Body of pancreas (tissue), 4 donors: ENCODE results near the gene THADA. TPM values are rescaled to one million over a fixed set of nuclear protein-coding genes. Genes with fewer than 3 reads are reported as not detected.

Experiments
- ATAC-seq: fragments of 150-250 bp; one replicate; pipeline ENCODE4 v1.9.1; 2016
- DNase-seq, 4 donors: peaks; one replicate each; pipeline ENCODE4 v3.0.0-alpha.2; 2019
- H3K27ac ChIP-seq, 4 donors: fragments of 200-600 bp; sonication (generic); 1 replicate in 3 of 4; 2 replicates in 1 of 4; pipeline versions ENCODE4 v1.5.1 to v1.6.1; 2016 to 2019; ENCODE audit warnings: mild to moderate bottlenecking in 1 of 4, mixed read lengths in 1 of 4, moderate library complexity in 1 of 4
- H3K27me3 ChIP-seq, 2 donors: fragments of 200-600 bp; sonication (generic); one replicate each; pipeline ENCODE4 v1.6.0; 2016; ENCODE audit warnings: mild to moderate bottlenecking in 1 of 2
- H3K36me3 ChIP-seq, 2 donors: fragments of 200-600 bp; sonication (generic); replicated peaks in 1 of 2; 2 replicates each; pipeline ENCODE4 v1.5.1; 2016; ENCODE audit warnings: low read depth in 2 of 2; ENCODE audit not compliant: insufficient read depth in 1 of 2
- H3K4me1 ChIP-seq: fragments of 200-600 bp; sonication (generic); one replicate; pipeline ENCODE4 v1.6.0; 2016
- H3K4me3 ChIP-seq, 2 donors: fragments of 200-600 bp; sonication (generic); 1 replicate in 1 of 2; 2 replicates in 1 of 2; pipeline ENCODE4 v1.5.1; 2016 to 2019
- H3K9me3 ChIP-seq, 3 donors: fragments of 200-600 bp; sonication (generic); 1 replicate in 2 of 3; 2 replicates in 1 of 3; pipeline ENCODE4 v1.5.1; 2016
- POLR2A ChIP-seq, 3 donors: fragments of 450-650 bp; IDR thresholded peaks; one replicate each; pipeline ENCODE4 v1.6.1; 2016; ENCODE audit warnings: antibody characterized with exemption in 3 of 3, mild to moderate bottlenecking in 2 of 3
- WGBS, 2 donors: methylation state at CpG; one replicate each; pipeline ENCODE4 v1.1.5; 2017; 5-methylcytosine and 5-hydroxymethylcytosine counted together
- intact Hi-C: fragments of 100-400 bp; cut with DNase I; formaldehyde crosslinking; loops from one replicate; pipeline ENCODE4 v1.15.1; 2023
- total RNA-seq, 2 donors: library from RNA; depleted of rRNA; stranded (reverse); fragments of >200 nt; gene quantifications; one replicate each; pipeline ENCODE4 v1.1.0, GENCODE V29; 2016
- TF ChIP-seq, protein P1 (sequence below), 7 experiments: fragments of 450-650 bp in 4 of 7; fragments of 200-600 bp in 3 of 7; sonication (generic) in 3 of 7; IDR thresholded peaks; one replicate each; pipeline ENCODE4 v1.5.1; 2016 to 2019; ENCODE audit warnings: antibody characterized with exemption in 7 of 7

The THADA gene
- total RNA-seq, 2 donors from 2014 or later: 27.5 to 41.9 TPM

GRCh38 chr2:43348908-43349661 lies 246.8 kb downstream of the THADA start:
- TF ChIP-seq POLR2A (IDR thresholded peaks at IDR 0.05): no peak
- TF ChIP-seq, protein P1, sequence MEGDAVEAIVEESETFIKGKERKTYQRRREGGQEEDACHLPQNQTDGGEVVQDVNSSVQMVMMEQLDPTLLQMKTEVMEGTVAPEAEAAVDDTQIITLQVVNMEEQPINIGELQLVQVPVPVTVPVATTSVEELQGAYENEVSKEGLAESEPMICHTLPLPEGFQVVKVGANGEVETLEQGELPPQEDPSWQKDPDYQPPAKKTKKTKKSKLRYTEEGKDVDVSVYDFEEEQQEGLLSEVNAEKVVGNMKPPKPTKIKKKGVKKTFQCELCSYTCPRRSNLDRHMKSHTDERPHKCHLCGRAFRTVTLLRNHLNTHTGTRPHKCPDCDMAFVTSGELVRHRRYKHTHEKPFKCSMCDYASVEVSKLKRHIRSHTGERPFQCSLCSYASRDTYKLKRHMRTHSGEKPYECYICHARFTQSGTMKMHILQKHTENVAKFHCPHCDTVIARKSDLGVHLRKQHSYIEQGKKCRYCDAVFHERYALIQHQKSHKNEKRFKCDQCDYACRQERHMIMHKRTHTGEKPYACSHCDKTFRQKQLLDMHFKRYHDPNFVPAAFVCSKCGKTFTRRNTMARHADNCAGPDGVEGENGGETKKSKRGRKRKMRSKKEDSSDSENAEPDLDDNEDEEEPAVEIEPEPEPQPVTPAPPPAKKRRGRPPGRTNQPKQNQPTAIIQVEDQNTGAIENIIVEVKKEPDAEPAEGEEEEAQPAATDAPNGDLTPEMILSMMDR (IDR thresholded peaks at IDR 0.05): no peak
- 55 to 79% methylated on average over 1 of the region's 1 CpG for WGBS, 2 donors
- ATAC-seq: peak; percentile 34
- Histone ChIP-seq H3K36me3 (no peaks in the 10 kb centered on the region), H3K9me3 (no peaks in the 10 kb centered on the region), H3K27ac (peak overlapping the region in 1 of 4 donors; percentile 3), H3K27me3 (no peaks in the 10 kb centered on the region), H3K4me3 (no peak overlapping the region), H3K4me1 (peaks cover 28% of the 10 kb centered on the region)
- intact Hi-C loops: no loop called here
- DNase-seq: no peak

DNA sequence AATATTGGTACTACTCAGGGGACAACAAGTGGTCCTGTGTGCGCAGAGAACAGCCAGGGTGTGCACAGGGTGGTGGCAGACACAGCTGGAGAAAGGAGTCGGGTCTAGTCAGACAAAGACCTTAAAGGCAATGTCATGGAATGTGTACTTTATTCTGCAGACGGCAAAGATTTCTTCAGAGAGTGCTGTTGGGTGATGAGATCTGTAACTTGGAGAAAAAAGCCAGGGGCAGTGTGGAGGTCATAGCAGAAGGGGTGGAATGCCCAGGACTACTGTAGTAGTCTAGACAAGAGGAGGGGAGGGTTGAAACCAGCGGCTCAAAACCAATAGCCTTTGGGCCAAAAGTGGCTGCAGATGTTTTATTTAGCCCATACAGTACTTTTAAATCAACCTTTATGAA lies 248.1 kb downstream of the THADA start:
- Histone ChIP-seq H3K36me3 (no peaks in the 10 kb centered on the region), H3K4me3 (no peak overlapping the region), H3K9me3 (no peaks in the 10 kb centered on the region), H3K4me1 (peaks cover 37% of the 10 kb centered on the region), H3K27me3 (no peaks in the 10 kb centered on the region), H3K27ac (no peak overlapping the region)
- ATAC-seq (no peak), DNase-seq (no peak)
- 91 to 95% methylated on average over 4 of the region's 4 CpGs for WGBS, 2 donors
- intact Hi-C loops: no loop called here
- no peak for TF ChIP-seq POLR2A (IDR thresholded peaks at IDR 0.05)
- TF ChIP-seq, protein P1 (IDR thresholded peaks at IDR 0.05): no peak

DNA sequence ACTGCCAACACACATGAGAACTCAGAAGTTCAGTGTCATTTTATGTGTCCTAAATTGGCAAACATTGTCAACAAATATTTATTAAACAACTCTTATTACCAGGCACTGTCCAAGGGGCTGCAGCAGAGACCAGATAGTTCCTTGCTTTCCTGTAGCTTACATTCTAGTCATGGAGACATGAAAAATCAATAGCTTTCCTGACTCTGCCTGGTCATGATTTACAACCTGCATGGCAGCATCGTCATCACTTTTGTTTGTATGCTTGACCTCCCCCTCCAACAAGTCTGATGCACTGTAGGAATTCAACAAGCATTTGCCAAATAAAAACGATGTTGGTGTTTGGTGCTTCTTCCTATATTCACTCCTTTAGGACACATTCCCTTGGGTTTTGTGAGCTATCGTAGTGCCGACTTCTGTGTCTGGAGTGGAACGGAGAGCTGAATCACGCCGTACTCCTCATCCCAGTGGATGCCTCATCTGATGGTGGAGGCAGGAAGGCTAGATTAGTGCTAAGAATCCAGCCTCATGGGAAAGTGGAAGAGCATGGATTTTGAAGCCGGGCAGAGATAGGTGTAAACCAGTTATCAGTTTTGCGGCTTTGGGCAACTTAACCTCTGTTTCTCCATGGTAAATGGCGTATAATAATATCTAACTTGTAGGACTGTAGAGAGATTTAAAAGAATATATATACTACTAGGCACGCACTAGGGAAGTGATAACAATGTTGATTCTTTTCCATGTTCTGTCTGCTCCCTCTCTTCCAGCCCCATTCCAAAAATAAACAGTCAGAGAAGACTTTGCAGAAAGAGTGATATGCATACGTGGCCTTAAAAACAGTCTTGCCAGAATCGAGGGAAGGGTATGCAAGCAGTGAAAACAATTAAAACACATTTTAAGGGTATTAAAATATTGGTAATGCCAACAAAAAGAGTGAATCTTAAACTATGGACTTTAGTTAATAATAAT lies 249.0 kb downstream of the THADA start:
- H3K27me3 ChIP-seq: no peaks in the 10 kb centered on the region
- WGBS, 2 donors: 76% methylated on average over 13 of the region's 13 CpGs
- ATAC-seq: no peak
- no peak for DNase-seq
- H3K9me3 ChIP-seq: no peaks in the 10 kb centered on the region
- peaks cover 37% of the 10 kb centered on the region for H3K4me1 ChIP-seq
- H3K27ac ChIP-seq: peak overlapping the region in 1 of 4 donors; percentile 5
- H3K4me3 ChIP-seq: no peak overlapping the region
- intact Hi-C loops: no loop called here
- no peaks in the 10 kb centered on the region for H3K36me3 ChIP-seq
- TF ChIP-seq, protein P1 (IDR thresholded peaks at IDR 0.05): no peak
- TF ChIP-seq POLR2A (IDR thresholded peaks at IDR 0.05): no peak

DNA sequence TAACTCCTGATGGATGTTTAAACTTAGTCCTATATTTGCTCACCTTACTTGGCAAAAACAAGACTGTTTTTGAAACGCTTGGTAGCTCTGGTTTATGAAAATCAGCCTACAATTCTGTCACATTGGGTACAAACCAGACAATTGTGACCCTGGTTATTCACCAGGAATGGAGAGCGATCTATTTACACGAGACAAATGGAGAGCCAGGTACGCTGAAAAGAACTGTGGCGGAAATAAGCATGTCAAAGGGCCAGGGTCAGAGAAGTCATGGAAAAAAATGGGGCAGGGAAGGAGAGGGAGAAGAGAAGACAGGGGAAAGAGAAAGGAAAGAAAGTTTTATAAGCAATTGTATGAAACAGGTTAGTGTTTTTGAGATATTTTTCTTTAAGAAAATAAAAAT lies 250.0 kb downstream of the THADA start:
- H3K27me3 ChIP-seq: no peaks in the 10 kb centered on the region
- no peak overlapping the region for H3K4me3 ChIP-seq
- H3K27ac ChIP-seq: peak overlapping the region in 2 of 4 donors; percentile 12 to 26
- 54 to 75% methylated on average over 5 of the region's 5 CpGs for WGBS, 2 donors
- no peak for DNase-seq
- no peak for ATAC-seq
- no peaks in the 10 kb centered on the region for H3K36me3 ChIP-seq
- peaks cover 37% of the 10 kb centered on the region for H3K4me1 ChIP-seq
- TF ChIP-seq, protein P1 (IDR thresholded peaks at IDR 0.05): no peak
- TF ChIP-seq POLR2A (IDR thresholded peaks at IDR 0.05): no peak
- intact Hi-C loops: no loop called here
- H3K9me3 ChIP-seq: no peaks in the 10 kb centered on the region
